ENCODE measurements around the gene ENPP6.

Gene ENPP6

DNA sequence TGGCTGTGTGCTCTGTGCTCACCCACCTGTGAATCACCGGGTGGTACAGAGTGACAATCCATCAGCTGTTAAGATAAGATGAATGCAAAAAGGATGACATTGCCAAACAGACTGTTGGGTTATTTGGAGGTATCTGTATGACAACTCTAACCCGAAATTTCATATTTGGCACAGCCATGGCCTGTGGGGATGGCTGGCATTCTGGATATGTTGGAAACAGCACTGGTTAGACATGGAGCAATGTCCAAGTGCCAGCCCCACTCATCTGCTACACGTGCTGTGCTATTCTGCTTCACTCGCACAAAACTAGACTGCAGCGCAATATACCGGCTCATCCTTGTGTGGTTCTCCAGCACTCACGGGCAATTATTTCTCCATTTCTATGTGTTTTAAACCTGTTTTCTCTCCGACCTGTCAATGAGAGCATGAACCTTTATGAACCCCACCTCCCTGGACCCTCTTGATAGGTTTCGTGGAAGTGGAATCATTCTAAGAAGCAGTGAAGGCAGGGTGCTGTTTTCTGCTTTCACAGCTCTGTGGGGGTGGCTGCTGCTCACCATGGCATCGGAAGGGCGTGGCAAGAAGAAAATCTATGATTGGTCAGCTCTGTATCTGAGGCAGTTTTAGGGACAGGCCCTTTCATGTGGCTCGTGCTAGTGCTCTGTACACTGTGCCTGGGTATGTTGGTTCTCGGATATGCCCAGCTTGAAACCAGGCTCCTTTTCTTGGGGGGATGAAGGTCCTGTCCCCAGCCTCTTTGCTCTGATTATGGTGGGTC is 94.9 kb downstream of the ENPP6 start:
- Histone ChIP-seq H3K27me3 (ENCODE audit: control insufficient read depth, insufficient read depth, low read length) (no peaks in the 10 kb centered on the region), H3K9me3 (ENCODE audit: control insufficient read depth, low read length) (no peaks in the 10 kb centered on the region), H3K36me3 (ENCODE audit: control insufficient read depth, insufficient read depth, low read length) (no peaks in the 10 kb centered on the region), H3K4me1 (ENCODE audit: control insufficient read depth, insufficient read depth, low read length) (no peaks in the 10 kb centered on the region), H3K4me3 (ENCODE audit: low read length) (no peak overlapping the region), H3K9ac (ENCODE audit: low read length) (no peak overlapping the region)

DNA sequence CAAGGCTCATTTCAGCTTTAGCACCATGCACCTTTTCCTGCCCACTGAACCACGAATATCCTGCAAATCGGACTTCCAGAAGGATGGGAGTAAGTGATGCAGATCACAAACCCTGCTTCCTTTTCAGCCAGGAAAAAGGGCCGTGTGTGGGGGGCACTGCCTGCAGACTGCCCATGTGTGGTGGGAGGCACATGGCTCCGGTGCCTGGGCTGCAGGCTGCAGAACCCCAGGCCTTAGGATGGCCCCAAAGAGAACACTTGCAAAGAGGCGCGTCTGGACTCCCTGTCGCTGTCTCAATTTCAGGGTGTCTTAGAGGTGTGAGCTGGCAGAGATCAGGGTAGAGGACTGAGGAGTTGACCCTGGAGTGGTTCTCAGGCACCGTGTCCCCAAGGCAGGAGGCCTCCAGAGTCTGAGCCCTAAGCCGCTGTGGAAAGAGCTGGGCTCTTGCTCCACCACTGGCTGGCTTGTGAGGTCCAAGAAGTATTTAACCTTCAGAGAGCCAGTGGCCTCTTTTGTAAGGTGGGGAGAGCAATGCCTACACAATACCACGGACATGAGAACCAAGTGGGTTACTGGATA is 97.0 kb downstream of the ENPP6 start:
- Histone ChIP-seq H3K9ac (ENCODE audit: low read length) (no peak overlapping the region), H3K27me3 (ENCODE audit: control insufficient read depth, insufficient read depth, low read length) (no peaks in the 10 kb centered on the region), H3K9me3 (ENCODE audit: control insufficient read depth, low read length) (no peaks in the 10 kb centered on the region), H3K4me1 (ENCODE audit: control insufficient read depth, insufficient read depth, low read length) (no peaks in the 10 kb centered on the region), H3K4me3 (ENCODE audit: low read length) (no peak overlapping the region), H3K36me3 (ENCODE audit: control insufficient read depth, insufficient read depth, low read length) (no peaks in the 10 kb centered on the region)

DNA sequence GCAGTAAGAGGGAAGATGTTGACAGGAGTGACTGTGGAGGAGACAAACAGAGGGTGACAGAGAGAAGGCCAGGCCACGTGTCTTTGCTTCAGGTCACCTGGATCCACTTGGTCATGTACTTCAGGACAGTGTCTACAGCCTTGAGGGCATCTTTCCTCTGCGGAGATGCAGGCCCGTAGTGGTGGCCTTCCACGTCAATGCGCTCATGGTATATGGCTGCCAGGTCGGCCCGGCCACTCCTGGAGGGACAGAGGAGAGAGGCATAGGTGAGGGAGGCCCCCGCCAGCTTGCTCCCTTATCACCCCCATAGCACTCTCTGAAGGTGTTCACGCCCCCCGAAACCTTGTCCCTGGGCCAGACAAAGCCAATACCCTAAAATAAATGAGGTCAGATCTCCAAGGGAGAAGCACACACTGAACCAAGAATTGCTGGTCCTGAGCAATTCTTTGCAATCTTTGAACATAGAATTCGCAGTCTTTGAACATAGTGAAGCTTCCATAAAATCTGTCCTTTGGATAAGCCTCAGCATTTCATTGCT is 99.9 kb downstream of the ENPP6 start:
- Histone ChIP-seq H3K27me3 (ENCODE audit: control insufficient read depth, insufficient read depth, low read length) (no peaks in the 10 kb centered on the region), H3K4me1 (ENCODE audit: control insufficient read depth, insufficient read depth, low read length) (no peaks in the 10 kb centered on the region), H3K36me3 (ENCODE audit: control insufficient read depth, insufficient read depth, low read length) (no peaks in the 10 kb centered on the region), H3K4me3 (ENCODE audit: low read length) (no peak overlapping the region), H3K9me3 (ENCODE audit: control insufficient read depth, low read length) (no peaks in the 10 kb centered on the region), H3K9ac (ENCODE audit: low read length) (no peak overlapping the region)

DNA sequence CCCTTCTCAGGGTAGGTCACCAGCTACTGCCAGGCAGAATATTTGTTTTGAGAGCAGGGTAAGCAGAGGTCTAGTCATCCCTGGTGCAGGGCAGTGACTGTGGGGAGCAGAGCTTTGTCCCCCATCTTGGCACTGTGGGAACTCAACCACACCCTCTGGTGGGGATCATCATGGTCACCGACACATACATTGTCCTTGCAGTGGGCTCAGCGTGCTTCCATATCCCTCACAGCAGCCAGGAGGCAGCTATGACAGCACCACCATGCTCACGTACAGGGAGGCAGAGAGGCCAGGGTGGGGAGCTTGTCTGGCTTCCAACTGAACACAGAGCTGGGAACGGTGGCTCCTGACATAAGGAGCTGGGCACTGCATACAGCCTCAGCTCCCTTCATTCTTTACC is 102.3 kb downstream of the ENPP6 start:
- no peak overlapping the region for H3K4me3 ChIP-seq (ENCODE audit: low read length)

DNA sequence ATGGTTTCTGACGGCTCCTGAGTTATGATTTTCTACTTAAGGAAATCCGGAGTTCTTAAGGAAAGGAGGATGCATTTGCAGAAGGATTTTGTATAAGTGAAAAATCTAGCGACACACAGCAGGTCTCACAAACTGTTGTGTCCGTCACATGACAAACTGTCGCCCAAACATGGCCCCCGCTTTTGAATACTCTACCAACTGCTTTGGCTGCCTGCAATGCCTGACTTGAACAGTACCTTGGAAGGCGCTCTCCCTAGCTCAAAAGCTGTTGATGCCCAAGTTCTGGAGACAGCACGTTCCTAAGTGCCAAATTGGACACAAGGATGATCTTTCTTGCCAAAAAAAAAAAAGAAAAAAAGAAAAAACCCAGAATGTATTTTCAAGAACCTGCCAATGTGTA is 103.2 kb downstream of the ENPP6 start:
- no peaks in the 10 kb centered on the region for H3K27me3 ChIP-seq (ENCODE audit: control insufficient read depth, insufficient read depth, low read length)
- no peak overlapping the region for H3K9ac ChIP-seq (ENCODE audit: low read length)
- H3K4me1 ChIP-seq (ENCODE audit: control insufficient read depth, insufficient read depth, low read length) = no peaks in the 10 kb centered on the region
- H3K4me3 ChIP-seq (ENCODE audit: low read length) = no peak overlapping the region
- no peaks in the 10 kb centered on the region for H3K9me3 ChIP-seq (ENCODE audit: control insufficient read depth, low read length)
- no peaks in the 10 kb centered on the region for H3K36me3 ChIP-seq (ENCODE audit: control insufficient read depth, insufficient read depth, low read length)

More for the DNA sequence above, 102.3 kb downstream of the ENPP6 start:
- Histone ChIP-seq H3K4me1 (ENCODE audit: control insufficient read depth, insufficient read depth, low read length) (no peaks in the 10 kb centered on the region), H3K9me3 (ENCODE audit: control insufficient read depth, low read length) (no peaks in the 10 kb centered on the region), H3K27me3 (ENCODE audit: control insufficient read depth, insufficient read depth, low read length) (no peaks in the 10 kb centered on the region), H3K9ac (ENCODE audit: low read length) (no peak overlapping the region), H3K36me3 (ENCODE audit: control insufficient read depth, insufficient read depth, low read length) (no peaks in the 10 kb centered on the region)

DNA sequence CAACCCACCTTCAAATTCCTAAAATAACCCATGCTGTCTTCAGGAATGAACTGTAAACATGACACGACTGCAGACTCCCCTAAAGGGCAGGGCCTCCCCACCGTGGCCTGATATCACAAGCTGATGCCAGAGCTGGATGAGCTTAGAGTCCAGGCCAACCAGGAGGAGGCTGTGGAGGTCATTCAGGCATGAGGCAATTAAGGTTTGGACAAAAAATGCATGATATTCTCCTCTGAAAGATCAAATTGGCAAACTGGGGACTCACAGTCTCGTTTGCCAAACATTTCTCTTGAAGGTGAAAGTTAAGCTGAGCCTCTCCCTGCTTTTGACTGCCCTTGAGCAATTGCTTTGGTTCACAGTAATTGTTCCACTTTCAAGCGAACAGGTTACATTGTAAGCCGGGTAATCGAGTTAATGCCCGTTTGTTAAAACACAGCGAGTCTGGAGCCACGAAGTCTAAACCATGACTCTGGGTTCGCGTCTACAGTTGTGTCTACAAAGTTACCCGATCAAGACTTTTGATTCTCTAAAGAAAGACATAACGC is 105.6 kb downstream of the ENPP6 start:
- Histone ChIP-seq H3K27me3 (ENCODE audit: control insufficient read depth, insufficient read depth, low read length) (no peaks in the 10 kb centered on the region), H3K4me3 (ENCODE audit: low read length) (no peak overlapping the region), H3K4me1 (ENCODE audit: control insufficient read depth, insufficient read depth, low read length) (no peaks in the 10 kb centered on the region), H3K9ac (ENCODE audit: low read length) (no peak overlapping the region), H3K9me3 (ENCODE audit: control insufficient read depth, low read length) (no peaks in the 10 kb centered on the region), H3K36me3 (ENCODE audit: control insufficient read depth, insufficient read depth, low read length) (no peaks in the 10 kb centered on the region)

DNA sequence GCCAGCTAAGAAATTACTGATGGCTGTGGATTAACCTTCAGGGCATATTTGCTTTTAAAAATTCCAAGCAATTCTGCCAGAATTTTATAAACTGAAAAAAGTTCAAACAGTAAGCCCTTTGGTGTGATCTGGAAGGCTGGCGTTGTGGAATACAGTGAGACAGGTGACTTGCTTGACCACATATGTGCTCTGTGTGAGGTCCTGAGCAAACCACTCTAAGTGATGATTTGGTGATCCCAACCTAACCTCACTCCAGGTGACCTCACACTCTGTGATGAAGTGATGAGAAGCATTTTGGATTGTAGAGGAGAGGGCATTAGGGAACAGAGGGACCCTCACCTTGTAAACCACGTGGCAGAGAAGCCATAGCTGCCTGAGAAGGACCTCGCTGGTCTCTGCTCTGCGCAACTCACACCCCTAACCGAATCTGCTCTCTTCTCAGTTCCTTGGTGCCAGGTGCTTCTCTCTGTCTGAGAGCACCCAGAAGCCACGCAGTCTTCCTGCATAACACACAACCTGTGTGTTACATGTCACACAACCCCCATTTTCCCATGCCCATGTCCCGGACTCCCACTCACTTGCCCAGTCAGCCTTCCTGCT is 106.3 kb downstream of the ENPP6 start:
- H3K36me3 ChIP-seq (ENCODE audit: control insufficient read depth, insufficient read depth, low read length) = no peaks in the 10 kb centered on the region
- no peaks in the 10 kb centered on the region for H3K4me1 ChIP-seq (ENCODE audit: control insufficient read depth, insufficient read depth, low read length)
- no peaks in the 10 kb centered on the region for H3K9me3 ChIP-seq (ENCODE audit: control insufficient read depth, low read length)
- no peaks in the 10 kb centered on the region for H3K27me3 ChIP-seq (ENCODE audit: control insufficient read depth, insufficient read depth, low read length)
- no peak overlapping the region for H3K9ac ChIP-seq (ENCODE audit: low read length)
- no peak overlapping the region for H3K4me3 ChIP-seq (ENCODE audit: low read length)

DNA sequence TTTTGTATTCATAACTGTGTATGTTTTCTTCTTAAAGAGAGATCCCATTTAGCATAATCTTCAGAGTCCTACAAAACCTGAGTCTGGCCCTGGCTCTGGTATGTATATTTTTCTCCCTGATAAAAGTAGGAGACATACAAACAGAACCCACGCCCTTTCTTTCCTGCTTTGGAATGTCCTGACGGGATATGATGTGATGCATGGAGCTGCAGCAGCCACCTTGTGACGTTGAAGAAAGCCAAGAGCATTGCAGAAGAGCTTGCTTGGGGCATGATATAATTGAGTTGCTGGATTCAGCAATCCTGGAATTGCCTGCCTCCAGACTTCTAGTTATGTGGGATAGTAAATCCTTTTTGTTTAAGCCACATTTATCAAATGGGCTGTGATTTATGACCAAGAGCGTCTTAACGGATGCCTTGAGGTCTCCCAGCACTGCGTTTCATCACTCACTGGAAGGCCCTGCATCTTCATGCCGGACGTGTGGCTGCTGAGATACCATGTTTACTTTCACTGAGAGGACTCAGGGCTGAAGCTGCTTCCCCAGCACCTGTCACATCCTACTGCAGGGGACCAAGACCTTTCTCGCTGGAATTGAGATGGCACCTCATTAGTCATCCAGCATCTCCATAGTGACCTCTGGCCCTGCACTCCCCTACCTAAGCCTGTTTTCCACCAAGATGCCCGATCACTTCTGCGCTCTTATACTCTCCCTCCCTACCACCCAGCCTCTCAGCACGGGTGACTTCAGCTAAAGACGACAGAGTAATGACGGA is 107.0 kb downstream of the ENPP6 start:
- Histone ChIP-seq H3K36me3 (ENCODE audit: control insufficient read depth, insufficient read depth, low read length) (no peaks in the 10 kb centered on the region), H3K9me3 (ENCODE audit: control insufficient read depth, low read length) (no peaks in the 10 kb centered on the region), H3K9ac (ENCODE audit: low read length) (no peak overlapping the region), H3K4me1 (ENCODE audit: control insufficient read depth, insufficient read depth, low read length) (no peaks in the 10 kb centered on the region), H3K4me3 (ENCODE audit: low read length) (no peak overlapping the region), H3K27me3 (ENCODE audit: control insufficient read depth, insufficient read depth, low read length) (no peaks in the 10 kb centered on the region)

DNA sequence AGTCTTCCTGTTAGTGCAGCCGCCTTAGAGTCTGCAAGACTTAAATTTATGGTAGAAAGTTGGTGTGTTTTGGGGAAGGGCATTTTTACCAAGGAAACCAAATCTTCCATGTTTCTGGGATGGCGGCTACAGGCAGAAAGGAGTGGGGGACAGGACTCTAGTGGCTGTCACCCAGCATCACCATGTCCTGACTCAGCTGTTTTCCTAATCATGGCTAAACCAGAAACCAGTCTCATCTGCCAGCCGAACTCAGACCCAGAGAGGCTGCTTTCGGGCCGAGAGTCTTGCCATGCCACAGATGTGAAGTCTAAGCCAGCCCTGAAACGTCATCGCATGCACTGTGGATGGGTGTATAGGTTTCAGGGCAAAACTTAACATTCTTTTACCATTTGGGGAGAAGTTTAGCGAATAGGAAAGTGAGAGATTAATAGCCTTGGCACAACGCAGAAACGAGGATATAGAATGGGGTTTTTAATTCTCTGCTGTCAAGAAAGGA is 109.6 kb downstream of the ENPP6 start:
- Histone ChIP-seq H3K36me3 (ENCODE audit: control insufficient read depth, insufficient read depth, low read length) (no peaks in the 10 kb centered on the region), H3K9me3 (ENCODE audit: control insufficient read depth, low read length) (no peaks in the 10 kb centered on the region), H3K4me3 (ENCODE audit: low read length) (no peak overlapping the region), H3K27me3 (ENCODE audit: control insufficient read depth, insufficient read depth, low read length) (no peaks in the 10 kb centered on the region), H3K9ac (ENCODE audit: low read length) (no peak overlapping the region), H3K4me1 (ENCODE audit: control insufficient read depth, insufficient read depth, low read length) (peaks cover 6% of the 10 kb centered on the region)

DNA sequence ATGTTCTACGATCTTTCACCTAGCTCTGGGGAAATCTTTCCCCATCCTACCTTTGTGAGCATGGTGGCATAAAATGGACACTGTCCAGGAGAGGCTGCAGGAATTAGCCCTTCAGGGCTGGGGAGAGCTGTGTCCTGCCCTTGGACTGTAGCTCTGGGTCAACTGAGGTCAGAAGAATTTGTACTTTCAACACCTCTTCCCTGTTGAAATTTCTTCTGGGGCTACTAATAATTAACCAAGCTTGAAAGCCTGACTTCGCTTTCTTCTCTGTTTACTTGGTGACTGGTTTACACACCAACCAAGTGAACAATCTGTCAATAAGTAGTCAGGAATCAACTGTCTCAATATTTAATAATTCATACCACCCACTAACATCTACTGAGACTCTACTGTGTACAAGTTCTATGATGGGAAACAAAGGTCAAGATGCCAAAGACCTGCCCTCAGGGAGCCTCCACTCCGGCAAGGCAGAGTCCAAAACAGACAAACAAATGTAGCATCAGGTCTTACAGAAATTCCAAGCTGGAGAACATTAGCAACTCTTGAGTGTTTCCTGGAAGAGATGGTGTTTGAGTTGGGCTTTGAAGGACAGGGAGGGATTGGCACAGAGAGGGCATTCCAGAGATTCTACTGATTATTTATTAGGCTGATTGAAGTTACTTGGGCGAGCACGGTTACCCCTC is 113.1 kb downstream of the ENPP6 start:
- Histone ChIP-seq H3K9ac (ENCODE audit: low read length) (no peak overlapping the region), H3K4me3 (ENCODE audit: low read length) (no peak overlapping the region), H3K9me3 (ENCODE audit: control insufficient read depth, low read length) (no peaks in the 10 kb centered on the region), H3K4me1 (ENCODE audit: control insufficient read depth, insufficient read depth, low read length) (peaks cover 13% of the 10 kb centered on the region), H3K36me3 (ENCODE audit: control insufficient read depth, insufficient read depth, low read length) (no peaks in the 10 kb centered on the region), H3K27me3 (ENCODE audit: control insufficient read depth, insufficient read depth, low read length) (no peaks in the 10 kb centered on the region)

DNA sequence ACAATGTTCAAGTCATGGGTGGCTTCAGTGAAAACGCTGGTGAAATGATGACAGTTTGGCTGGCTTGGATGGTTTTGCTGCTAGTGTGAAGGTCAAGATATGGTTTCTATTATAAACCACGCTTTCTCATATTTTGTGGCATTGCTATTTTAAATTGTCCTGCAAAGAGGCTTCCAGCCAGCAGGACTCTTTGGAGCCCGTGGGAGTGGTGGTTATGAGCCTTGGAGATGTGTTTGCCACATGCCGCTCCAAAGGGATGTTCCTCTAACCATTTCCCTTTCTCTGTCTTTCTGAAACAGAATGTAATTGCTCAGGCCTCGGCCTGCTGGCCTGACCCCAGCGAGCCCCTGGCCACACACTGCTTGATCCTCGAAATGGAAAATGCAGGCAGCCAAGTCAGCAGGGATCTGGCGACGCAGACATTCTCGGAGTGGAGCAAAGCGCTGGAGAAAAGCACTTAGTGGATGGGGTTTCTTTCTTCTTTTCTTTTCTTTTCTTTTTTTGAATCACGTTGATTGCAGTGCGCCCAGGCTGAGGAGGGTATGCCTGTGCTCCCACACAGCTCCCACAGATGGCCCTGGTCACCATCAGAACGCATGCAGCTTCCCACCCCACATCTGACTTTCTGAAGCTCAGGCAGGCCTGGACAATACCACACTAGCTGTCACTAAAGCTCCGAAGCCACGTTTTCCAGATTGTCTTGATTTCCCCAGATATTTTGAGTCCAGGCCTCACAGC is 114.0 kb downstream of the ENPP6 start:
- Histone ChIP-seq H3K36me3 (ENCODE audit: control insufficient read depth, insufficient read depth, low read length) (no peaks in the 10 kb centered on the region), H3K9me3 (ENCODE audit: control insufficient read depth, low read length) (no peaks in the 10 kb centered on the region), H3K4me3 (ENCODE audit: low read length) (no peak overlapping the region), H3K27me3 (ENCODE audit: control insufficient read depth, insufficient read depth, low read length) (no peaks in the 10 kb centered on the region), H3K4me1 (ENCODE audit: control insufficient read depth, insufficient read depth, low read length) (peaks cover 13% of the 10 kb centered on the region), H3K9ac (ENCODE audit: low read length) (no peak overlapping the region)

All from mucosa of stomach (tissue), 1 donor.